ENCODE data around the gene PHACTR2.

The PHACTR2 gene

GRCh38 chr6:143687591-143687990 is 9.8 kb downstream of the PHACTR2 start:
- no peak for DNase-seq (ENCODE audit: low read depth)
- TF ChIP-seq CTCF (IDR thresholded peaks at IDR 0.05; ENCODE audit: insufficient read depth, low read depth, low read length, missing control alignments) = no peak
- no peak overlapping the region for H3K4me3 ChIP-seq (ENCODE audit: low read depth, low read length)

- DNase-seq (ENCODE audit: low read depth) = no peak
These were observed 10.9 kb downstream of the PHACTR2 start for GRCh38 chr6:143688681-143689080.

GRCh38 chr6:143689852-143690251 is 12.1 kb downstream of the PHACTR2 start:
- DNase-seq (ENCODE audit: low read depth) = no peak
- H3K4me3 ChIP-seq (ENCODE audit: low read depth, low read length) = no peak overlapping the region
- no peak for TF ChIP-seq CTCF (IDR thresholded peaks at IDR 0.05; ENCODE audit: insufficient read depth, low read depth, low read length, missing control alignments)

More at GRCh38 chr6:143688681-143689080, 10.9 kb downstream of the PHACTR2 start:
- H3K4me3 ChIP-seq (ENCODE audit: low read depth, low read length) = no peak overlapping the region
- no peak for TF ChIP-seq CTCF (IDR thresholded peaks at IDR 0.05; ENCODE audit: insufficient read depth, low read depth, low read length, missing control alignments)

GRCh38 chr6:143691155-143691554 is 13.4 kb downstream of the PHACTR2 start:
- no peak for TF ChIP-seq CTCF (IDR thresholded peaks at IDR 0.05; ENCODE audit: insufficient read depth, low read depth, low read length, missing control alignments)
- no peak for DNase-seq (ENCODE audit: low read depth)
- H3K4me3 ChIP-seq (ENCODE audit: low read depth, low read length) = no peak overlapping the region

GRCh38 chr6:143691900-143692636 is 14.3 kb downstream of the PHACTR2 start:
- DNase-seq (ENCODE audit: low read depth) = no peak
- no peak overlapping the region for H3K4me3 ChIP-seq (ENCODE audit: low read depth, low read length)
- no peak for TF ChIP-seq CTCF (IDR thresholded peaks at IDR 0.05; ENCODE audit: insufficient read depth, low read depth, low read length, missing control alignments)

GRCh38 chr6:143692696-143693095 is 14.9 kb downstream of the PHACTR2 start:
- no peak for DNase-seq (ENCODE audit: low read depth)
- no peak for TF ChIP-seq CTCF (IDR thresholded peaks at IDR 0.05; ENCODE audit: insufficient read depth, low read depth, low read length, missing control alignments)

GRCh38 chr6:143694013-143694412 is 16.2 kb downstream of the PHACTR2 start:
- no peak for DNase-seq (ENCODE audit: low read depth)
- no peak for TF ChIP-seq CTCF (IDR thresholded peaks at IDR 0.05; ENCODE audit: insufficient read depth, low read depth, low read length, missing control alignments)
- no peak overlapping the region for H3K4me3 ChIP-seq (ENCODE audit: low read depth, low read length)

More at GRCh38 chr6:143692696-143693095, 14.9 kb downstream of the PHACTR2 start:
- H3K4me3 ChIP-seq (ENCODE audit: low read depth, low read length) = no peak overlapping the region
